Kidney epithelial cell (primary cell): ENCODE measurements around the gene MRPS34. TPM values are rescaled to one million over a fixed set of nuclear protein-coding genes. Genes with fewer than 3 reads are reported as not detected.

ENCODE experiments used
- DNase-seq: peaks from one replicate; pipeline ENCODE4 v3.0.0-alpha.2; 2010; ENCODE audit warnings: low read depth
- H3K27me3 ChIP-seq: 2 replicates; pipeline ENCODE4 v1.6.0; 2011; ENCODE audit warnings: low read length; ENCODE audit not compliant: control insufficient read depth, insufficient read depth
- H3K36me3 ChIP-seq: 2 replicates; pipeline ENCODE4 v1.5.1; 2011; ENCODE audit warnings: low read length; ENCODE audit not compliant: control insufficient read depth, insufficient read depth
- H3K4me3 ChIP-seq: 2 replicates; pipeline ENCODE4 v1.5.1; 2011; ENCODE audit warnings: low read depth, mild to moderate bottlenecking, control low read depth, low read length
- CTCF ChIP-seq: IDR thresholded peaks from 2 replicates; pipeline ENCODE4 v1.5.1; 2011; ENCODE audit warnings: mild to moderate bottlenecking, moderate library complexity, low read length, control low read depth, inconsistent platforms; ENCODE audit not compliant: insufficient read depth, poor library complexity, severe bottlenecking
- total RNA-seq: library from RNA; depleted of rRNA; stranded (reverse); fragments of >200 nt; gene quantifications from 2 replicates; pipeline ENCODE4 v1.2.3, GENCODE V29; 2015

MRPS34 gene
- total RNA-seq, 1 donor from 2014 or later, result 108 TPM

GRCh38 chr16:1786242-1787055 is 13.5 kb upstream of the MRPS34 start:
- H3K27me3 ChIP-seq, result no peaks in the 10 kb centered on the region
- TF ChIP-seq CTCF, result no peak
- no peak overlapping the region for H3K4me3 ChIP-seq
- DNase-seq, result no peak
- H3K36me3 ChIP-seq, result no peaks in the 10 kb centered on the region

DNA sequence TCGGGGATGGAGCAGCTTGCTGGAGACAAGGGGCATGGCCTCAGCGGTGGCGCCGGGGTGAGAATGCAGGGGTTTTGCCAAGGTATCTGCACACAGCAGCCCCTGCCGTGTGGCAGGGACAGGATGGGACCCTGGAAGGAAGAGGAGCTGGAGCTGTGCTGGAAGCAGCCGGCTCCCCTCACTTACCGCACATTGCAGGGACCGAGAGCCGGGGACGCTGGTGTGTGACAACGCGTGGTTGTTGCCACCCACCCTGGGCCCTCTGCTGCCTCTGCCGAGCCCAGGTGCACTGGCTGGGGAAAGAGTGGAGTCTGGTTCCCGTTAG is 12.9 kb upstream of the MRPS34 start:
- no peak overlapping the region for H3K4me3 ChIP-seq

GRCh38 chr16:1784977-1785845 is 12.3 kb upstream of the MRPS34 start:
- no peaks in the 10 kb centered on the region for H3K27me3 ChIP-seq
- H3K4me3 ChIP-seq, result no peak overlapping the region
- no peak for DNase-seq
- TF ChIP-seq CTCF, result no peak
- H3K36me3 ChIP-seq, result no peaks in the 10 kb centered on the region

More for the DNA sequence above, 12.9 kb upstream of the MRPS34 start:
- Histone ChIP-seq H3K27me3 (no peaks in the 10 kb centered on the region), H3K36me3 (no peaks in the 10 kb centered on the region)
- DNase-seq, result no peak
- no peak for TF ChIP-seq CTCF

DNA sequence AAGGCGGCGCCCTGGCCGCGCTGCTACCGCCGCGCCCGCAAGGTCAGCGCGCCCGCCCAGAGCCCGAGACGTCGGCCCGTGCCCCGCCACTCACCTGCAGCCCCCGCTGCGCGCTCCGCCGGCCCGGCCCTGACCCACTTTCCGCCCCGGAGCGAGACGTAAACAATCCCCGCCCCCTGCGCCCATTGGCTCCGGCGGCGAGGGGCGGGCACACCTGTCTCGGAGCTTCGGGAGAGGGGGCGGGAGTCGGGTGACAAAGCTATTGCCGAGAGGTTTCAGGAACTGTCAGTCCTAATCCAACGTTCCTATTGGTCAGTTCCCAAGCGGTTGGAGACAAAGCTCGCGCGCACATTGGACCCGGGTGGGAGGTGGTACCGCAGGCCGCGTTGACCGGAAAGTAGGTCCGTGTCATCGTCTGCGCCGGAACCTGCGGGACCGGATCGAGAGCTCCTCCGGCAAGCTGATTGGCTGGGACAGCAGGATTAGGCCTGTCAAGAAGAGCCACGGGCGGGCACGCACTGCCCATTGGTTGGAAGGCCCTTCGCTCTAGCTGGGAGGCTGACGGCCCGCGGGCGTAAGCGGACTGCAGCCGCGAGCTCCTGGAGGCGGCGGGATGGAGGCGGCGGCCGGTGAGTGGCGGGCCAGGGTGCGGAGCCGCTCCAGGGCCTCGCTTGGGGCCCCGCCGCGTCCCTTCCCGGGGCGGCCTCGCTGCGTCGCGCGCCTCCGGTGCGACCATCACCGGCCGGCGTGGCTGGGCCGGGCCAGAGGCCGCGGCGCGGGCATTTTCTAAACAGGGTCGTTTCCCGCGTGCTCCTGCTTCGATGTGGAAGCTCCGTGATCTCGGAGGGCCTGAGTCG is 9.7 kb upstream of the MRPS34 start, which contains the start of the genes NUBP2 and SPSB3:
Gene NUBP2, plus strand, starts transcription at position 553 of the 857 bp plus-strand sequence. Its CDS starts 61 bp downstream, at position 614.
Gene SPSB3, minus strand, starts transcription at position 164 of the 857 bp plus-strand sequence. CDS start 1,088 bp downstream, outside the sequence.
- DNase-seq, result peak; percentile 100
- no peak for TF ChIP-seq CTCF
- Histone ChIP-seq H3K27me3 (no peaks in the 10 kb centered on the region), H3K4me3 (peak within 1 kb of the TSS; percentile 82), H3K36me3 (no peaks in the 10 kb centered on the region)

DNA sequence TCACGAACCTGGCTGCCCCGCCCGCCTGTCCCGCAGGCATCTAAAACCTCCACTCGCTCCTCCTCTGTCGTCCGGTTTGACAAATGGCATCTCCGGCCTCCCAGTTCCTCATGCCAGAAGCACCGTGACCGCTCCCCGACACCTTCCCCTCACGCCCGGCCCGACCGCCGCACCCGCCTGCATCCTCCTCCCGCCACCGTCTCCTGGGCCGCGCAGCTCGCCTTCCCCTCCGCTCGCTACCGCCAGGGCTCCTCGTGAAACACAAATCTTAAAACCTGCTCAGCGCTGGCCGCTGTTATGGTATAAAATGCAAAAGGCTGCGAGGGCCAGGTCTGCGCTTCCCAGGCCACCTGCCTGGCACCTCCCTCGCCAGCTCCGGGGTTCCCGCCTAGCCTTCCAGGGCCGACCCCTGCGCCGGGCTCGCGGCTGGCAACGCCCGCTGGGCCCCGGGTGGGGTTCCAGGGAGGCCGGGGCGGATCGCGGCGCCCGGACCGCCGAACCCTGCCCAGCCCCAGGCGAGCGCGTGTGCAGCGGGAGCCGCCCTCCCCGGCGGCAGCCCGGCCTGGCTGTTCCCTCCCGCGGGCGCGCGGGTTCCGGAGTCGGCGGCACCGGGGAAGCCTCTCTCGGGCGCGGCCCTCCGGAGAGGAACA is 8.9 kb upstream of the MRPS34 start:
- no peak for DNase-seq
- peak overlapping the region; percentile 56 for H3K4me3 ChIP-seq
- no peaks in the 10 kb centered on the region for H3K27me3 ChIP-seq
- no peaks in the 10 kb centered on the region for H3K36me3 ChIP-seq
- no peak for TF ChIP-seq CTCF
